Erythroblast (primary cell): ENCODE data around the gene DOCK3.

Experiments used
- GATA1 ChIP-seq: IDR thresholded peaks from 2 replicates; pipeline ENCODE4 v1.6.1; 2011; ENCODE audit warnings: low read depth, mild to moderate bottlenecking, control low read depth, low read length, moderate library complexity
- POLR2A ChIP-seq: IDR thresholded peaks from 2 replicates; pipeline ENCODE4 v1.6.1; 2011; ENCODE audit warnings: mild to moderate bottlenecking, low read length

- TF ChIP-seq POLR2A (no peak), GATA1 (no peak)
Observed at GRCh38 chr3:51306093-51306492, 631.4 kb downstream of the DOCK3 start.
